ENCODE data around the gene TIAM2.
"Not testable (repeated sequence)": the region's sequence is repeated elsewhere in the genome, so short reads cannot be mapped to it uniquely, and the experiment has no call there.

Gene TIAM2

GRCh38 chr6:155171747-155172449, 176.8 kb downstream of the TIAM2 start:
- peak in 1 of 2 experiments; percentile 25 for DNase-seq

GRCh38 chr6:155173488-155173887, 178.4 kb downstream of the TIAM2 start:
- DNase-seq: no peak

GRCh38 chr6:155174576-155175211, 179.6 kb downstream of the TIAM2 start:
- DNase-seq: peak; percentile 98 to 99

- DNase-seq: peak; percentile 39 to 80
Measured at GRCh38 chr6:155177363-155177961, 182.3 kb downstream of the TIAM2 start.

- no peak for DNase-seq
Measured at GRCh38 chr6:155181498-155181897, 186.4 kb downstream of the TIAM2 start.

- DNase-seq: no peak
Measured at GRCh38 chr6:155182103-155182502, 187.0 kb downstream of the TIAM2 start.

- DNase-seq: no peak
Measured at GRCh38 chr6:155183095-155183494, 188.0 kb downstream of the TIAM2 start.

GRCh38 chr6:155185041-155185440, 189.9 kb downstream of the TIAM2 start:
- not testable (repeated sequence) for DNase-seq

GRCh38 chr6:155185544-155185943, 190.4 kb downstream of the TIAM2 start:
- DNase-seq: no peak

GRCh38 chr6:155186052-155186658, 191.0 kb downstream of the TIAM2 start:
- DNase-seq: no peak

GRCh38 chr6:155187106-155187505, 192.0 kb downstream of the TIAM2 start:
- no peak for DNase-seq

- DNase-seq: no peak
Measured at GRCh38 chr6:155187994-155188706, 193.0 kb downstream of the TIAM2 start.

- no peak for DNase-seq
Measured at GRCh38 chr6:155188707-155189496, 193.8 kb downstream of the TIAM2 start.

GRCh38 chr6:155190677-155191076, 195.6 kb downstream of the TIAM2 start:
- no peak for DNase-seq

- no peak for DNase-seq
Measured at GRCh38 chr6:155193526-155193925, 198.4 kb downstream of the TIAM2 start.

GRCh38 chr6:155194399-155194798, 199.3 kb downstream of the TIAM2 start:
- no peak for DNase-seq

GRCh38 chr6:155195903-155196302, 200.8 kb downstream of the TIAM2 start:
- no peak for DNase-seq

- no peak for DNase-seq
Measured at GRCh38 chr6:155196911-155197310, 201.8 kb downstream of the TIAM2 start.

GRCh38 chr6:155197932-155198331, 202.8 kb downstream of the TIAM2 start:
- no peak for DNase-seq

- DNase-seq: no peak
Measured at GRCh38 chr6:155200012-155200411, 204.9 kb downstream of the TIAM2 start.

- no peak for DNase-seq
Measured at GRCh38 chr6:155201461-155202226, 206.5 kb downstream of the TIAM2 start.
